Activated CD4-positive, alpha-beta memory T cell treated with anti-CD3 and anti-CD28 coated beads for 36 hours (primary cell): ENCODE results near the gene TIAL1. TPM values are rescaled to one million over a fixed set of nuclear protein-coding genes. Genes with fewer than 3 reads are reported as not detected.
A peak's percentile ranks its signal among the peaks of the same experiment; 100 is the strongest.
"Not testable (repeated sequence)": the region's sequence is repeated elsewhere in the genome, so short reads cannot be mapped to it uniquely, and the experiment has no call there.

Experiments used
- CTCF ChIA-PET: fragments of 350-600 bp; sonication (Branson Sonifier 250); formaldehyde crosslinking; loops from one replicate; lab custom pipeline; 2021; ENCODE audit warnings: antibody characterized with exemption, inconsistent platforms; lab: Charles Lee
- POLR2A ChIA-PET: fragments of 350-600 bp; sonication (Branson Sonifier 250); formaldehyde crosslinking; loops from one replicate; lab custom pipeline; 2021; ENCODE audit warnings: antibody characterized with exemption; lab: Charles Lee
- DNase-seq: peaks from one replicate; pipeline ENCODE4 v3.0.0-alpha.2; 2020
- H3K27ac Mint-ChIP-seq: one replicate; pipeline ENCODE4 v1.8.0; 2021; ENCODE audit warnings: mixed read lengths
- H3K27me3 Mint-ChIP-seq: one replicate; pipeline ENCODE4 v1.8.0; 2021; ENCODE audit warnings: mixed read lengths
- H3K36me3 Mint-ChIP-seq: one replicate; pipeline ENCODE4 v1.8.0; 2021; ENCODE audit warnings: mixed read lengths
- H3K4me1 Mint-ChIP-seq: one replicate; pipeline ENCODE4 v1.8.0; 2021; ENCODE audit warnings: low read depth, mixed read lengths
- H3K4me3 Mint-ChIP-seq: one replicate; pipeline ENCODE4 v1.8.0; 2021; ENCODE audit warnings: mild to moderate bottlenecking, mixed read lengths
- H3K9me3 Mint-ChIP-seq: one replicate; pipeline ENCODE4 v1.8.0; 2021; ENCODE audit warnings: mixed read lengths
- intact Hi-C: fragments of 100-400 bp; cut with micrococcal nuclease; formaldehyde crosslinking; loops from one replicate; pipeline ENCODE4 v1.15.1; 2023
- total RNA-seq, 2 experiments: library from RNA; stranded (reverse); gene quantifications; one replicate each; pipeline ENCODE4 v1.2.3, GENCODE V29; 2021

The TIAL1 gene
- total RNA-seq, 2 experiments from 2014 or later = 177 TPM

DNA sequence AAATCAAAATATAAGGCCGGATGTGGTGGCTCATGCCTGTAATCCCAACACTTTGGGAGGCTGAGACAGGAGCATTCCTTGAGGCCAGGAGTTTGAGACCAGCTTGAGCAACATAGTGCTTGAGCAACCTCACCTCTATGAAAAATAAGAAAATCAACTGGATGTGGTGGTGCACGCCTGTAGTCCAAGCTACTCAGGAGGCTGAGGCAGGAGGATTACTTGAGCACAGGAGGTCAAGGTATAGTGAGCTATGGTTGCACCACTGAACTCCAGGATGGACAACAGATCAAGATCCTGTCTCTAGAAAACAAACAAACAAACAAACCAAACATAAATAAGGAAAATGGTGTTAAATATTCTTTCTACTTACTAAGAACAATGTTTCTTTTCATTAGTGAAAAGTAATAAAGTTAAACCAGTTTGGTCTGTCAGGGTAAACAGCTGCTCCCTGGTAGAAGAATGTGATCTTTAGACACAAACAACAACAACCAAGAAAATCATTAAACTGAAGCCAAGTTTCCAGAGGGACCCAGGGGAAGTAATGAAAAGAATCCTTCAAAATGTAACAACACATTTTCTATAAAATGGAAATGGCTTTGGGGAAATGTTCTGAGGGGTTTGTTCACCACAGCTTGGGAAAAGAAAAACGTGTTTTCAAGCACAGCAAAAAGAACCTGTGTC is 36.9 kb upstream of the TIAL1 start:
- H3K4me3 Mint-ChIP-seq = no peak overlapping the region
- H3K9me3 Mint-ChIP-seq = no peaks in the 10 kb centered on the region
- H3K36me3 Mint-ChIP-seq = no peaks in the 10 kb centered on the region
- no peaks in the 10 kb centered on the region for H3K27me3 Mint-ChIP-seq
- intact Hi-C loops = no loop called here
- ChIA-PET POLR2A (interaction anchor here (0.7 kb wide), 1 partner anchor 265 kb away, joined by 3 read pairs; no protein-coding TSS in a partner anchor), CTCF (interaction anchor here (2.7 kb wide), 1 partner anchor 31 kb away, joined by 9 read pairs; no protein-coding TSS in a partner anchor)
- no peaks in the 10 kb centered on the region for H3K4me1 Mint-ChIP-seq
- no peak overlapping the region for H3K27ac Mint-ChIP-seq
- no peak for DNase-seq

DNA sequence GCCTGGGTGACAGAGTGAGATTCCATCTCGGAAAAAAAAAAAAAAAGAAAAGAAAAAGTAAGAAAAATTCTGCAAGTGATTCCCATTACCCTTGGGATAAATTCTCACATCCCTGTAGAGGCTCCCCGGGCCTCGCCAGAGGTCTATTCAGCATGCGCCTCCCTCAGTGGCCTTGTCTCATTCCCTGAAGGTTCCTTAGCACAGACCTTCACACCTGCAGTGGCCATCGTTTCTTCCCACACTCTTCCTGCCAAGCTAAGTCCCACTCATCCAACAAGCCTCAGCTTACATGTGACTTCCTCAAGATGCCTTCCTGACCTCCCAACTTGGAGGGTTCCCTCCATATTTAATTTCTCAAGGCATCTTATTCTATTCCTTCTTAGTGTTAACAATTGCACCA is 33.5 kb upstream of the TIAL1 start:
- ChIA-PET POLR2A (no interaction called here), CTCF (no interaction called here)
- Mint-ChIP-seq H3K27me3 (no peaks in the 10 kb centered on the region), H3K27ac (no peak overlapping the region), H3K36me3 (no peaks in the 10 kb centered on the region), H3K4me1 (no peaks in the 10 kb centered on the region), H3K9me3 (no peaks in the 10 kb centered on the region), H3K4me3 (no peak overlapping the region)
- intact Hi-C loops = no loop called here
- DNase-seq = no peak

DNA sequence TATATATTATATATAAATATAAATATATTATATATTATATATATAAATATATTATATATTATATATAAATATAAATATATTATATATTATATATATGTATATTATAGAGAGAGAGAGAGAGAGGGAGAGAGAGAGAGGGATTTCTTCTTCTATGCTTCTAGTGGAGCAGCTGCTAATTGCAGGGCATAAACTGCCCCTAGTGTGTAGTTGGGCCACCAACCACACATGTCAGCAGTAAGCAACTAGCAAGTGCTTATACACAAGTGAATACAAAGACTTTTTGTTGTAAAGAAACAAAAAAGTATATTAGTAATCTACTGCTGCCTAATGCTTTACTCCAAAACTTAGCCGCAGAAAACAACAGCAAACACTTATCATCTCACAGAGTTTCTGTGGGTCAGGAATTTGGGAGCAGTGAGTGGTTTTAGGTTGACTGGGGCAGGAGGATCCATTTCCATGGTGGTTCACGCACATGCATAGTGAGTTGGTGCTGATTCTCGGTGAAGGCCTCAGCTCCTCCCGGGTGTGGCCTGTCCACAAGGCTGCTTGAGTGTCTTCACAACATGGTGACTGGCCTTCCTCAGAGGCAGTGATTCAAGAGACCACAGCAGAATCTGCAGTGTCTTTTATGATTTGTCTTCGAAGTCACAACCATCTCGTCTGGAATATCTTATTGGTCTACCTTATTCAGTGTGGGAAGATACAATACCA is 29.0 kb upstream of the TIAL1 start:
- H3K27ac Mint-ChIP-seq = no peak overlapping the region
- H3K4me1 Mint-ChIP-seq = no peaks in the 10 kb centered on the region
- H3K27me3 Mint-ChIP-seq = no peaks in the 10 kb centered on the region
- no peak overlapping the region for H3K4me3 Mint-ChIP-seq
- no peaks in the 10 kb centered on the region for H3K36me3 Mint-ChIP-seq
- ChIA-PET CTCF (no interaction called here), POLR2A (no interaction called here)
- H3K9me3 Mint-ChIP-seq = no peaks in the 10 kb centered on the region
- intact Hi-C loops = no loop called here
- DNase-seq = no peak

DNA sequence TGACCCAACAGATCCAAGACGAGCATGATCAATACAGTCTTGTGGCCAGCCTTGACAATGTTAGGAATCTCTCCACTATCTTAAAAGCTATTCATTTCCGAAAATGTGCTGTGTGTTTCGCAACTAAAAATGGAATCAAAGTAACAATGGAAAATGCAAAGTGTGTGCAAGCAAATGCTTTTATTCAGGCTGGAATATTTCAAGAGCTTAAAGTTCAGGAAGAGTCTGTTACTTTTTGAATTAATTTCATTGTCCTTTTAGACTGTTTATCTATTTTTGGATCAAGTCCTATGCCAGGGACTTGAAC is 24.3 kb upstream of the TIAL1 start:
- Mint-ChIP-seq H3K4me3 (no peak overlapping the region), H3K27ac (no peak overlapping the region), H3K36me3 (no peaks in the 10 kb centered on the region), H3K4me1 (peaks cover 3% of the 10 kb centered on the region), H3K27me3 (no peaks in the 10 kb centered on the region), H3K9me3 (no peaks in the 10 kb centered on the region)
- CTCF ChIA-PET = interaction anchor here (2.4 kb wide), 1 partner anchor 18 kb away, joined by 5 read pairs; no protein-coding TSS in a partner anchor
- intact Hi-C loops = no loop called here
- no peak for DNase-seq
- POLR2A ChIA-PET = no interaction called here

DNA sequence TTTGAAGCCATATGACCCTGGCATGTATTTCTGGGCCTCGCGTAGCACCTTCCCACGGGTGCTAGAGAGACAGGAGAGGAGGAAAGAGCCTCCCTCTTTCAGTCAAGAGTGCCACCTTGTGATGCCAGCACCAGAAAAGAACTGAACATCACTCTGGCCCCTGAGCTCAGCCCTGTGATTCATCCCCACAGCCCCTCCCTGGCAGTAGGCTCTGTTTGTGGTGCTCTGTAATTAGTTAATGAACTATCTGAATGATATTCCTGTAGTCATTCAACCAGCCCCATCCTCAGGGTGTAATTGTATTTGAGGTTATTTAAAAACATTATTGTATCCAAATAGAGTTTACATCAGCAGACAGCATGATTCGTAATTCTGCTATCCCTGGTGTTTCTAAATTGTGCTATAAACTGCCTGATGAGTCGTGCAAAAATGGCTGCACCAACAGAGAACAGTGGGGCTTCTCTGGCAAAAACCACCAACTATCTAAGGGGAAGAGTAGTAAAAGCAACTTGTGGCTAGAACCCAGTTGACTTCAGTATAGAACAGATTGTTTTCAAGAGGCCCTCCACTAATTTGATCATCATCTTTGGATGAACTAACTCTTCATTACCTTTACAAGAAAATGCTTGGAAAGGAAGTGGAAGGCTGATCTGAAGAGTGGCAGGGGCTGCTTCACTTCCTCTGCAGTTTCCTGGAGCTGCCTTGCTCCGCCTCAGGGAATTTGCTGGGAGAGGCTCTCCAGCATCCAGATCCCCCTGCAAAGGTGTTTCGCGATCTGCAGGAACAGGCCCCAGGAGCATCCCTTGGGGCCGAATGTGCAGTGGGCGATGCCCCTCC is 23.7 kb upstream of the TIAL1 start:
- DNase-seq = no peak
- Mint-ChIP-seq H3K4me3 (no peak overlapping the region), H3K4me1 (peaks cover 3% of the 10 kb centered on the region), H3K9me3 (no peaks in the 10 kb centered on the region), H3K36me3 (no peaks in the 10 kb centered on the region), H3K27me3 (no peaks in the 10 kb centered on the region), H3K27ac (no peak overlapping the region)
- intact Hi-C loops = no loop called here
- POLR2A ChIA-PET = no interaction called here
- CTCF ChIA-PET = interaction anchor here (2.1 to 2.4 kb wide), 2 partner anchors 12 to 18 kb away, joined by 5 to 8 read pairs; no protein-coding TSS in a partner anchor

DNA sequence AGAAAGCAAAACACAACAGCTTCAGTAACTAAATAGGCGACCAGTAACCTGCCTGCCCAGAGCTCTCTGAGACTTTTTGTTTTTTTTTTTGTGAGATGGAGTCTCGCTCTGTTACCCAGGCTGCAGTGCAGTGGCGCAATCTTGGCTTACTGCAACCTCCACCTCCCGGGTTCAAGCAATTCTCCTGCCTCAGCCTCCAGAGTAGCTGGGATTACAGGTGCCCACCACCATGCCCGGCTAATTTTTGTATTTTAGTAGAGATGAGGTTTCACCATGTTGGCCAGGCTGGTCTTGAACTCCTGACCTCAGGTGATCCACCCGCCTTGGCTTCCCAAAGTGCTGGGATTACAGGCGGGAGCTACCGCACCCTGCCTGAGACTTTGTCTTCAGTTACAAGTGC is 23.0 kb upstream of the TIAL1 start:
- H3K4me1 Mint-ChIP-seq, H3K27ac Mint-ChIP-seq, H3K4me3 Mint-ChIP-seq, DNase-seq, H3K9me3 Mint-ChIP-seq, POLR2A ChIA-PET, H3K27me3 Mint-ChIP-seq, intact Hi-C loops, H3K36me3 Mint-ChIP-seq: not testable (repeated sequence)
- CTCF ChIA-PET = interaction anchor here (2.1 to 2.4 kb wide), 2 partner anchors 11 to 17 kb away, joined by 5 to 8 read pairs; no protein-coding TSS in a partner anchor

DNA sequence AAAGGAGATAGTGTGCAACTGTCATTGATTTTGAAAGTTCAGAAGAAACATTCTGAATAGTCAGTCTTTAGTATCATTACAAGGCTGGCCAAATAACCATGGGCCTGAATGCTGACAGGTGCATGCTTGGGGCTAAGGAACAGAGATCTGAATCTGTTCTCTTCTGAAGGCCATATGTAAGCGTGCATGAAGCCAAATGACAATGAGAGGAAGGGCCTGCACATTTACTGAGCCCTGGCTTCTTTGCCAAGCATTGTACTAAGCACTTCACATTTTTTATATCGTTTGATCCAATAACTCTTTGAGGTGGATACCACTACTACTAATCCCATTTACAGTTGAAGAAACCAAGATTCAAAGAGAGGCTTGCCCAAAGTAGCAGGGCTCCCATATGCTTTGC is 22.5 kb upstream of the TIAL1 start:
- H3K9me3 Mint-ChIP-seq = no peaks in the 10 kb centered on the region
- no peaks in the 10 kb centered on the region for H3K36me3 Mint-ChIP-seq
- no peak for DNase-seq
- H3K4me1 Mint-ChIP-seq = peaks cover 3% of the 10 kb centered on the region
- intact Hi-C loops = no loop called here
- H3K27ac Mint-ChIP-seq = no peak overlapping the region
- POLR2A ChIA-PET = no interaction called here
- CTCF ChIA-PET = interaction anchor here (2.1 kb wide), 1 partner anchor 11 kb away, joined by 8 read pairs; no protein-coding TSS in a partner anchor
- no peak overlapping the region for H3K4me3 Mint-ChIP-seq
- no peaks in the 10 kb centered on the region for H3K27me3 Mint-ChIP-seq

DNA sequence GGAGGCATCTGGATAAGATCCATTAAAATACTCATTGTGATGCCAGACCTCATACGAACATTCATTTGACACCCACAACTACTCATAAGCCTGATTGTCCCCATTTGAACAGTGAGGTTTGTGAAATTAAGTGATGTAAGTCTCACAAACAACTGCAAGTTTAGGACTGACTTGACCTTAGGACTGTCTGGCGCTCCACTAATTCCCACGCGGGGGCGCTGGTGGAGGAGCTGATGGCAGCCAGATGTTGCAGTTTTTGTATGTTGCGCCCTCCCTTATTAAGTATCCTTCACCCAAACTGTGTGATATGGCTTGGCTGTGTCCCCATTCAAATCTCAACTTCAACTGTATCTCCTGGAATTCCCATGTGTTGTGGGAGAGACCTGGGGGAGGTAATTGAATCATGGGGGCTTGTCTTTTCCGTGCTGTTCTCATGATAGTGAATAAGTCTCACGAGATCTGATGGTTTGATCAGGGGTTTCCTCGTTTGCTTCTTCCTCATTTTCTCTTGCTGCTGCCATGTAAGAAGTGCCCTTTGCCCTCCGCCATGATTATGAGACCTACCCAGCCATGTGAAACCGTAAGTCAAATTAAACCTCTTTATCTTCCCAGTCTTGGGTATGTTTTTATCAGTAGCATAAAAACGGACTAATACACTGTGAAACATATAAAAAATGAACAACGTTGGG is 20.3 kb upstream of the TIAL1 start:
- ChIA-PET POLR2A (interaction anchor here (0.7 kb wide), 1 partner anchor 15 kb away, joined by 4 read pairs; no protein-coding TSS in a partner anchor), CTCF (interaction anchor here (0.5 to 1.9 kb wide), 4 partner anchors 11 to 58 kb away, joined by 3 to 6 read pairs (median 4); no protein-coding TSS in a partner anchor)
- Mint-ChIP-seq H3K27ac (no peak overlapping the region), H3K36me3 (no peaks in the 10 kb centered on the region), H3K9me3 (no peaks in the 10 kb centered on the region), H3K27me3 (no peaks in the 10 kb centered on the region), H3K4me3 (no peak overlapping the region), H3K4me1 (peaks cover 3% of the 10 kb centered on the region)
- peak; percentile 46 for DNase-seq
- intact Hi-C loops = no loop called here

DNA sequence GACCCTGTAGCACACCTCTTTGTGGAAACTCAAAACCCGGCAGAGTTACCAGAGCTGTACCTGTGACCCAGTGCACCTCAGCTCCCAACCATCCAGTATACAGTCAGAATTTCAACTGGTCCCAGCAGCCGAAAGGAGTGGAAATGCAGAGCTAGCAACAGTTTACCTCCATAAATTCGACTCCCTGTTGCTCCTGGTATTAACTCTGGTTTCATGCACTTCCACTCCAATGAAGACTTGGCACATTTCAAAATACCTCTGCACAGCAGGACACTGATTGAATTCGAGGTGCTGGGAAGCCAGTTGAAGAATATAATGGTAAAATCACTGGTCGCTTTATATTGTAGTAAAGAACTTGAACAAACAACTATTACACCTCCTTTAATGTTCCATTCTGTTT is 17.9 kb upstream of the TIAL1 start:
- ChIA-PET CTCF (interaction anchor here (1.5 kb wide), 1 partner anchor 10 kb away, joined by 3 read pairs; no protein-coding TSS in a partner anchor), POLR2A (no interaction called here)
- no peaks in the 10 kb centered on the region for H3K4me1 Mint-ChIP-seq
- no peak for DNase-seq
- H3K36me3 Mint-ChIP-seq = peaks cover 3% of the 10 kb centered on the region
- H3K27me3 Mint-ChIP-seq = peaks cover 3% of the 10 kb centered on the region
- peaks cover 2% of the 10 kb centered on the region for H3K9me3 Mint-ChIP-seq
- H3K27ac Mint-ChIP-seq = no peak overlapping the region
- intact Hi-C loops = no loop called here
- no peak overlapping the region for H3K4me3 Mint-ChIP-seq

DNA sequence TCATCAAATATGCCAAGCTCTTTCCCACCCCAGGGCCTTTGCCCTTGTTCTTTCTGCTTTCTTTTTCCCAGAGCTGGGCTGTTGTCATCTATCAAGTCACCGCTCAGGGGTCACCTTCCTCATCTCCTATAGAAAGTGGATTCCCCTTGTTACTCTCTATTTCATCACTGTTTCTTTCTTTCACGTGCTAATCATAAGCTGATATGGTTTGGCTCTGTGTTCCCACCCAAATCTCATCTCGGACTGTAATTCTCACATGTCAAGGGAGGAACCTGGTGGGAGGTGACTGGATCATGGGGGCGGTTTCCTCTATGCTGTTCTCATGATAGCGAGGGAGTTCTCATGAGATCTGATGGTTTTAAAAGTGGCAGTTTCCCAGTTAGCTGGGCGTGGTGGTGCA is 17.0 kb upstream of the TIAL1 start:
- H3K4me1 Mint-ChIP-seq = peaks cover 3% of the 10 kb centered on the region
- POLR2A ChIA-PET = interaction anchor here (0.6 kb wide), 1 partner anchor 28 kb away, joined by 3 read pairs; no protein-coding TSS in a partner anchor
- intact Hi-C loops = no loop called here

DNA sequence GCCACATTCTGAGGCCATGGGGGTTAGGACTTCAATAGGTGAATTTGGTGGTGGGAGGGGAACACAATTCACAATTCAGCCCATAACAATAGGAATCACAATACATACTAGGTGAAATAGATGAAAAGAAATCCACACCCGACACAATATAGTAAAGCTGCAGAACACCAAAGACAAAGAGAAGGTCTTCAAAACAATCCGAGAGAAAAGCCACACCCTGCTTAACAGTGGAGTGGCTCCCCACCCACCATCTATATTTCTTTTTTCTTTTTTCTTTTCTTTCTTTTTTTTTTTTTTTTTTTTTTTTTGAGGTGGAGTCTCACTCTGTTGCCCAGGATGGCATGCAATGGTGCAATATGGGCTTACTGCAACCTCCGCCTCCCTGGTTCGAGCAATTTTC is 14.7 kb upstream of the TIAL1 start:
- H3K9me3 Mint-ChIP-seq = peaks cover 2% of the 10 kb centered on the region
- POLR2A ChIA-PET = no interaction called here
- CTCF ChIA-PET = interaction anchor here (2.2 kb wide), 1 partner anchor 9 kb away, joined by 7 read pairs; no protein-coding TSS in a partner anchor
- H3K4me3 Mint-ChIP-seq = no peak overlapping the region
- intact Hi-C loops = no loop called here
- H3K27ac Mint-ChIP-seq = no peak overlapping the region
- H3K36me3 Mint-ChIP-seq = peaks cover 3% of the 10 kb centered on the region
- peaks cover 7% of the 10 kb centered on the region for H3K4me1 Mint-ChIP-seq
- DNase-seq = no peak
- H3K27me3 Mint-ChIP-seq = peaks cover 3% of the 10 kb centered on the region

More for the DNA sequence above, 17.0 kb upstream of the TIAL1 start:
- DNase-seq = no peak
- no peak overlapping the region for H3K4me3 Mint-ChIP-seq
- CTCF ChIA-PET = interaction anchor here (0.5 to 2.2 kb wide), 3 partner anchors 10 to 131 kb away, joined by 3 to 7 read pairs (median 3); no protein-coding TSS in a partner anchor
- H3K27me3 Mint-ChIP-seq = peaks cover 3% of the 10 kb centered on the region
- H3K9me3 Mint-ChIP-seq = peaks cover 2% of the 10 kb centered on the region
- H3K27ac Mint-ChIP-seq = no peak overlapping the region
- peaks cover 3% of the 10 kb centered on the region for H3K36me3 Mint-ChIP-seq
